ENCODE results near the gene STXBP6. TPM values are rescaled to one million over a fixed set of nuclear protein-coding genes. Genes with fewer than 3 reads are reported as not detected.
"Not testable (repeated sequence)": the region's sequence is repeated elsewhere in the genome, so short reads cannot be mapped to it uniquely, and the experiment has no call there.

The STXBP6 gene
- total RNA-seq, 4 donors from 2014 or later: 4.4 to 19.9 (median 8.2) TPM

DNA sequence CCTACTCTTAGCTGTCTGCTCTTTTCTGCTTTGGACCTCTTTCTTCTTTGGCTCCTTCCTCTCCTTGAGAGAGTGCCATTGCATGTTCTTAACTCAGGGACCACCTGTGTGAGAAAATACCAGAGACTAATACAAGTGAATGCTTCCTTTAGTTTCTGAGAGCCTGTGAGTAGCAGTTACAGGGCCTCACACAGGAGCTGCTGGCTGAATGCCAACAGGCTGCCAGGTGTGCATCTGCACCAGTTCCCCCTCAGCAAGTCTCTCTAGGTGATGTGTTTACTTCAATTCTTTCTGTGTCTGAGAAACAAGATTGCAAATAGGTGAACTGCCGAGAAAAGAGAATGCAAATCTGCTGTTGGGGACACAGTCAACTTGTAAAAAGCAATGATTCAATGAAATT is 108.2 kb downstream of the STXBP6 start:
- TF ChIP-seq, protein P1, sequence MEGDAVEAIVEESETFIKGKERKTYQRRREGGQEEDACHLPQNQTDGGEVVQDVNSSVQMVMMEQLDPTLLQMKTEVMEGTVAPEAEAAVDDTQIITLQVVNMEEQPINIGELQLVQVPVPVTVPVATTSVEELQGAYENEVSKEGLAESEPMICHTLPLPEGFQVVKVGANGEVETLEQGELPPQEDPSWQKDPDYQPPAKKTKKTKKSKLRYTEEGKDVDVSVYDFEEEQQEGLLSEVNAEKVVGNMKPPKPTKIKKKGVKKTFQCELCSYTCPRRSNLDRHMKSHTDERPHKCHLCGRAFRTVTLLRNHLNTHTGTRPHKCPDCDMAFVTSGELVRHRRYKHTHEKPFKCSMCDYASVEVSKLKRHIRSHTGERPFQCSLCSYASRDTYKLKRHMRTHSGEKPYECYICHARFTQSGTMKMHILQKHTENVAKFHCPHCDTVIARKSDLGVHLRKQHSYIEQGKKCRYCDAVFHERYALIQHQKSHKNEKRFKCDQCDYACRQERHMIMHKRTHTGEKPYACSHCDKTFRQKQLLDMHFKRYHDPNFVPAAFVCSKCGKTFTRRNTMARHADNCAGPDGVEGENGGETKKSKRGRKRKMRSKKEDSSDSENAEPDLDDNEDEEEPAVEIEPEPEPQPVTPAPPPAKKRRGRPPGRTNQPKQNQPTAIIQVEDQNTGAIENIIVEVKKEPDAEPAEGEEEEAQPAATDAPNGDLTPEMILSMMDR (IDR thresholded peaks at IDR 0.05): no peak
- DNase-seq (ENCODE audit: low spot score) (no peak), ATAC-seq (ENCODE audit: low FRiP score) (no peak)

DNA sequence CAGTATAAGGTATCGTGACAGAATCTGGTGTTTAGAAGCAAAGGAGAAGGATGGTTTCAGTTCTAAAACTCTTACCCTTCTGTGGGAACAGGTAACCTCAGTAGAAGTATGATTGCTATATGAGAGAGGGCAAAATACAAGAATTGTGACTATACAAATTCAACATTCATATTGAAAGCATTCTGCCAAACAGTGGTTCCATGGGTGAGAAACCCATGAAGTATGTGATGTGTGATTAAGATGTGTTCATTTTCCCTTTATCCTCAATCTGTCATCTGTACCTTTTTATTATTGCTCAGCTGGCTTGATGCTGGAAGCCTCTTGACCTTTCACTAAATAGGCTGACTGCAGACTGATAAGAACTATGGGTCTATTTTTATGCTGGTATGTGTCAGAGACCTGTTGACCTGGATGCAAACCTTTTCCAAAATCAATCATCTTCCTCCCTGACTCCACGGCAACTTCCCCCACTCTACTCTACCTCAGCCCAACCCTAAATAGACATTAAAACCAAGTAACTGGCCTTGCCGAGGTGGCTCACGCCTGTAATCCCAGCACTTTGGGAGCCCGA is 109.6 kb downstream of the STXBP6 start:
- ATAC-seq (ENCODE audit: low FRiP score) (no peak), DNase-seq (ENCODE audit: low spot score) (no peak)
- TF ChIP-seq, protein P1 (IDR thresholded peaks at IDR 0.05): no peak

DNA sequence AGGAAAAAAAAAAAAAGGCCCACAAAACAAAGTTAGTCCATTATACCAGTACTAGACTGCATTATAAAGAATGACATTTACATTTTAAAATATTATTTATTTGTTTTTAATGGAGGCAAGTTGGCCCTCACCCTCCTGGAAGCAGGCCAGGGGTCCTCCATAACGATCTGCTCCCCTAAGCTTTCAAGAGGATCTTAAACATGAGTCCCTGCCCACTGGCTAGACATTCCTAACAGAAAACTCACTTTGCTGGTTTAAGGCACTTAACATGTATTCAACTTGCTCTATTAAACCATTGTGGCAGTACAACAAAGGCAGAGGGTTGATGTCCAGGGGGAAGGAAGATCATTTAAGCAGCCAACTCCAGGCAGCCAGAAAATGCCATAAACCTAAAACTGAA is 111.4 kb downstream of the STXBP6 start:
- TF ChIP-seq, protein P1 (IDR thresholded peaks at IDR 0.05): no peak
- no peak for ATAC-seq (ENCODE audit: low FRiP score)

DNA sequence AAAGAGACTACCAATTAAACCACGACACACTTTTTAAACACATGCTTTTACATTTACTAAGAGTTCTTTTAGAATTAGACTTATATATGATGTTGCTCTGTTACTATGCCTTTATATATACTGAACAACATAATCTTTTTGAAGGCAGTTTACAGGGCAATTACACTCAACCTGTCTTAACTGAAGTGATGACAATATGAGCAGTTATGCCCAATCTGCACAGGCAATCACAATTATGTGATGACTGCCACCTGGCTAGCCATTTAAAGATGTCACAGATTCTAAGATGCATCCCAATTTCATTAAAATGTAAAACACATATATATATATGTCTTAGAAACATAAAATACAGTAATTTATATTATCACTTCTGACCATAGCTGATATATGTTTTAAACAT is 112.6 kb downstream of the STXBP6 start:
- TF ChIP-seq, protein P1 (IDR thresholded peaks at IDR 0.05): no peak
- DNase-seq (ENCODE audit: low spot score): no peak
- ATAC-seq (ENCODE audit: low FRiP score): no peak

More for the DNA sequence above, 111.4 kb downstream of the STXBP6 start:
- DNase-seq (ENCODE audit: low spot score): no peak

DNA sequence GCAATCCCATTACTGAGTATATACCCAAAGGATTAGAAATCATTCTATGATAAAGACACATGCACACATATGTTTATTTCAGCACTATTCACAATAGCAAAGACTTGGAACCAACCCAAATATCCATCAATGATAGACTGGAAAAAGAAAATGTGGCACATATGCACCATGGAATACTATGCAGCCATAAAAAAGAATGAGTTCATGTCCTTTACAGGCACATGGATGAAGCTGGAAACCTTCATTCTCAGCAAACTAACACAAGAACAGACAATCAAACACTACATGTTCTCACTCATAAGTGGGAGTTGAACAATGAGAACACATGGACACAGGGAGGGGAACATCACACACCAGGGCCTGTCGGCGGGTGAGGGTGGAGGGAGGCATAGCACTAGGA is 113.2 kb downstream of the STXBP6 start:
- not testable (repeated sequence) for DNase-seq (ENCODE audit: low spot score); ATAC-seq (ENCODE audit: low FRiP score)

DNA sequence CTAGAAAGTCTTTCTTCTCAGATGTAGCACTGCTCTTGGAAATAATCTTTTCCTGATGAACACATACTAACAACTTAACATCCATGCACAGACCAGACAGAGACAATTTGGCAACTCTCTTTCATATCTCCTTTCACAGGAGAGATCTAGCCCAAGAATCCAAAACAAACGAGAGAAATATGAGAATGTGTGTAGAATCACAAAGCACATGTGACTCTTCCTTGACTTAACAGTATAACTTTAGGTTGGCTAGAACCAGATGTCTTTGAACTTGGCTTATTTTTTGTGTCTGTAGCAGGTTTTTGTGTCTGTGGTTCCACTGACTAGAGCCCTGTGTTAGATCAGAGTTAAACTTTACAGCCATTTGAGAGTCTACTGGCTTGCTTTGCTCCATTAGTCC is 114.2 kb downstream of the STXBP6 start:
- TF ChIP-seq, protein P1 (IDR thresholded peaks at IDR 0.05): no peak
- ATAC-seq (ENCODE audit: low FRiP score) (no peak), DNase-seq (ENCODE audit: low spot score) (no peak)

DNA sequence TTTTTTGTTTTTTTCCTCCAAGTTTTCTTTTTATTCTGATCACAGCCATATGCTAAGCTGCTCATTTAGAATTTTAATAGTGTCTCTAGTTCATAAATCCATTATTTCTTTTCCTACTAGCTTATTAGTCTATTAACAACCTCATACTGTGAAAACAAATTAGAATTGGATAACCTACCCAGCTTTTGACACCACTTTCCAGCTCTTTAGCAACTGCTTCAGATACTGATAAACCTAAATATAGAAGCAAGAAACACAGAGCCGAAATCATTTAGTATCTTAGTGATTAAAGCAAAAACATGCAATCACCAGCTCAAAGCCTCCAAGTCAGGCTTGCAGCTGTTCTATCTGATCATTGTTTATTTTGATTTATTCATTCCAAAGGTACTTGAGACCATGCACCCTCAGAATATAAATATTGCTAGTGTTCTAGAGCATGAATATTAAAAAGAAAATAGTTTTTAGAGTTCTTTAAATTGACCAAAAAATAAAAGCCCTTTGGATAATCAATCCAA is 121.5 kb downstream of the STXBP6 start:
- ATAC-seq (ENCODE audit: low FRiP score): no peak
- TF ChIP-seq, protein P1 (IDR thresholded peaks at IDR 0.05): no peak

More for the DNA sequence above, 121.5 kb downstream of the STXBP6 start:
- DNase-seq (ENCODE audit: low spot score): no peak
